Mucosa of descending colon (tissue), 3 donors: ENCODE measurements around the gene SHROOM1. TPM values are rescaled to one million over a fixed set of nuclear protein-coding genes. Genes with fewer than 3 reads are reported as not detected.

ENCODE experiments used
- ATAC-seq: fragments of 200-7000 bp; cut with Tn5 transposase; one replicate; pipeline ENCODE4 v1.9.1; 2020; ENCODE audit warnings: mild to moderate bottlenecking, moderate library complexity
- DNase-seq, 3 donors: peaks; one replicate each; pipeline ENCODE4 v3.0.0-alpha.2; 2020
- H3K36me3 ChIP-seq: fragments of 200-600 bp; one replicate; pipeline ENCODE4 v1.8.0; 2021; ENCODE audit warnings: low read depth, mild to moderate bottlenecking
- H3K4me1 ChIP-seq: fragments of 200-600 bp; one replicate; pipeline ENCODE4 v1.8.0; 2021; ENCODE audit warnings: low read depth, mild to moderate bottlenecking
- H3K4me3 ChIP-seq: fragments of 200-600 bp; one replicate; pipeline ENCODE4 v1.8.0; 2021; ENCODE audit warnings: mild to moderate bottlenecking
- H3K9me3 ChIP-seq: fragments of 200-600 bp; one replicate; pipeline ENCODE4 v1.8.0; 2021; ENCODE audit warnings: mild to moderate bottlenecking
- CTCF ChIP-seq: fragments of 200-600 bp; IDR thresholded peaks from one replicate; pipeline ENCODE4 v1.8.0; 2022; ENCODE audit warnings: antibody characterized with exemption, mild to moderate bottlenecking
- intact Hi-C, 2 donors: fragments of 100-400 bp; cut with DNase I in 1 of 2; cut with micrococcal nuclease in 1 of 2; formaldehyde crosslinking; loops; one replicate each; pipeline versions ENCODE4 v1.11.0 to v1.11.1; 2022; cut with DNase I, micrococcal nuclease
- total RNA-seq, 3 donors: library from RNA; stranded (reverse); fragmentation: NEBNext Ultra II Directional in 2 of 3; extraction: Animal tissue kit (Norgen Biotek cat#: 25700) in 2 of 3; gene quantifications; one replicate each; pipeline versions ENCODE4 v1.2.1 to v1.2.4, GENCODE V29; 2021 to 2023
- donor health status: DM: no; HTN: no; CAD: no; lungs with moderate emphysema.
- donor health status: DM: no; HTN: no; CAD: no.
- donor health status: DM: no; HTN: yes; CAD: no.

The SHROOM1 gene
- total RNA-seq, 3 donors from 2014 or later = 37.3 to 93.5 (median 63.0) TPM

- H3K4me1 ChIP-seq = peaks cover 20% of the 10 kb centered on the region
- no peak for TF ChIP-seq CTCF
- intact Hi-C loops = no loop called here
- H3K4me3 ChIP-seq = no peak overlapping the region
- no peak for ATAC-seq
- no peaks in the 10 kb centered on the region for H3K9me3 ChIP-seq
- DNase-seq = no peak
- H3K36me3 ChIP-seq = no peaks in the 10 kb centered on the region
Observed at GRCh38 chr5:132774406-132774805, 56.0 kb downstream of the SHROOM1 start.

- intact Hi-C loops = no loop called here
- no peak overlapping the region for H3K4me3 ChIP-seq
- TF ChIP-seq CTCF = no peak
- no peaks in the 10 kb centered on the region for H3K9me3 ChIP-seq
- ATAC-seq (no peak), DNase-seq (no peak)
- no peaks in the 10 kb centered on the region for H3K36me3 ChIP-seq
- H3K4me1 ChIP-seq = peaks cover 20% of the 10 kb centered on the region
Observed at GRCh38 chr5:132773601-132774355, 56.7 kb downstream of the SHROOM1 start.

GRCh38 chr5:132773114-132773513 is 57.3 kb downstream of the SHROOM1 start:
- DNase-seq = no peak
- no peak for TF ChIP-seq CTCF
- no peak overlapping the region for H3K4me3 ChIP-seq
- intact Hi-C loops = no loop called here
- ATAC-seq = no peak
- no peaks in the 10 kb centered on the region for H3K36me3 ChIP-seq
- H3K9me3 ChIP-seq = no peaks in the 10 kb centered on the region
- peaks cover 19% of the 10 kb centered on the region for H3K4me1 ChIP-seq

GRCh38 chr5:132772291-132773070 is 58.0 kb downstream of the SHROOM1 start:
- no peak for ATAC-seq

More at GRCh38 chr5:132772291-132773070, 58.0 kb downstream of the SHROOM1 start:
- Histone ChIP-seq H3K4me1 (peaks cover 15% of the 10 kb centered on the region), H3K4me3 (no peak overlapping the region), H3K9me3 (no peaks in the 10 kb centered on the region), H3K36me3 (no peaks in the 10 kb centered on the region)
- intact Hi-C loops = no loop called here
- TF ChIP-seq CTCF = no peak
- DNase-seq = no peak

Other genes starting within 250 kb of the SHROOM1 start
- not detected for gene IL13, start 172.5 kb downstream of the SHROOM1 start, total RNA-seq
- not detected for gene IL4, start 156.7 kb downstream of the SHROOM1 start, total RNA-seq
- 10 to 100 TPM in 1 of 3 donors, 1 to 10 TPM in 2; 3.2 to 11.0 (median 3.8) TPM for gene KIF3A, start 93.1 kb downstream of the SHROOM1 start, total RNA-seq
- 10 to 100 TPM in 2 of 3 donors, 1 to 10 TPM in 1; 7.1 to 12.3 (median 12.0) TPM for gene CCNI2, start 83.2 kb downstream of the SHROOM1 start, total RNA-seq
- 10 to 100 TPM; 49.9 to 64.7 (median 61.1) TPM for gene SEPTIN8, start 53.4 kb downstream of the SHROOM1 start, total RNA-seq
- gene SOWAHA, start 17.3 kb downstream of the SHROOM1 start, total RNA-seq = 10 to 100 TPM; 11.6 to 44.5 (median 24.3) TPM
- under 1 TPM; 0.28 to 0.41 (median 0.36) TPM for gene GDF9, start 35.8 kb upstream of the SHROOM1 start, total RNA-seq
- 100 to 1,000 TPM; 448 to 727 (median 690) TPM for gene UQCRQ, start 36.0 kb upstream of the SHROOM1 start, total RNA-seq
- gene LEAP2, start 43.0 kb upstream of the SHROOM1 start, total RNA-seq = 1 to 10 TPM; 2.9 to 9.9 (median 3.8) TPM
- gene AFF4, start 133.0 kb upstream of the SHROOM1 start, total RNA-seq = 10 to 100 TPM; 65.8 to 85.3 (median 76.6) TPM
- gene ZCCHC10, start 195.9 kb upstream of the SHROOM1 start, total RNA-seq = 10 to 100 TPM; 20.4 to 35.0 (median 29.2) TPM
- gene HSPA4, start 221.4 kb upstream of the SHROOM1 start, total RNA-seq = 10 to 100 TPM; 64.1 to 77.2 (median 72.9) TPM